SK-N-SH treated with all-trans-retinoic acid at 6 μM for 48 hours (cell line): Measurements from ENCODE around the gene VAV1.

ENCODE experiments used
- ATAC-seq: fragments of 200-7000 bp; cut with Tn5 transposase; 3 replicates; pipeline ENCODE4 v1.9.1; 2020; ENCODE audit warnings: mild to moderate bottlenecking, moderate library complexity
- ARNTL ChIP-seq: fragments of 450-650 bp; formaldehyde crosslinking; IDR thresholded peaks from 2 replicates; pipeline ENCODE4 v1.5.0; 2020; ENCODE audit warnings: low read depth, mild to moderate bottlenecking, moderate library complexity, borderline replicate concordance
- BACH2 ChIP-seq: fragments of 250-450 bp; sonication (Bioruptor Pico); IDR thresholded peaks from 2 replicates; pipeline ENCODE4 v1.9.0; 2021; ENCODE audit warnings: mild to moderate bottlenecking, borderline replicate concordance
- CSDC2 ChIP-seq: fragments of 250-450 bp; sonication (Bioruptor Pico); IDR thresholded peaks from 2 replicates; pipeline ENCODE4 v1.5.0; 2020; ENCODE audit warnings: mild to moderate bottlenecking, moderate library complexity
- ESRRG ChIP-seq: fragments of 250-450 bp; sonication (Bioruptor Pico); IDR thresholded peaks from 2 replicates; pipeline ENCODE4 v1.6.1; 2021; ENCODE audit warnings: mild to moderate bottlenecking
- ISL1 ChIP-seq: fragments of 250-450 bp; sonication (Bioruptor Pico); IDR thresholded peaks from 2 replicates; pipeline ENCODE4 v2.1.2; 2022; ENCODE audit warnings: mild to moderate bottlenecking, moderate library complexity
- OSR1 ChIP-seq: fragments of 250-450 bp; sonication (Bioruptor Pico); IDR thresholded peaks from 2 replicates; pipeline ENCODE4 v1.8.0; 2022; ENCODE audit warnings: moderate library complexity, mild to moderate bottlenecking, inconsistent platforms
- PPARA ChIP-seq: fragments of 250-450 bp; sonication (Bioruptor Pico); IDR thresholded peaks from 2 replicates; pipeline ENCODE4 v1.5.0; 2020; ENCODE audit warnings: mild to moderate bottlenecking, borderline replicate concordance
- RARB ChIP-seq: fragments of 250-450 bp; sonication (Bioruptor Pico); IDR thresholded peaks from 2 replicates; pipeline ENCODE4 v1.8.0; 2021; ENCODE audit warnings: mild to moderate bottlenecking, moderate library complexity
- TCF4 ChIP-seq: fragments of 250-450 bp; sonication (Bioruptor Pico); IDR thresholded peaks from 2 replicates; pipeline ENCODE4 v1.8.0; 2021; ENCODE audit warnings: mild to moderate bottlenecking, moderate library complexity, borderline replicate concordance
- TOX ChIP-seq: fragments of 250-450 bp; sonication (Bioruptor Pico); IDR thresholded peaks from 2 replicates; pipeline ENCODE4 v1.8.0; 2021; ENCODE audit warnings: mild to moderate bottlenecking, moderate library complexity, borderline replicate concordance
- ZFP30 ChIP-seq: fragments of 450-650 bp; formaldehyde crosslinking; IDR thresholded peaks from 2 replicates; pipeline ENCODE4 v1.5.0; 2022; ENCODE audit warnings: mild to moderate bottlenecking, moderate library complexity
- ZNF565 ChIP-seq: fragments of 450-650 bp; formaldehyde crosslinking; conservative IDR thresholded peaks from 2 replicates; pipeline ENCODE4 v1.5.0; 2020; ENCODE audit warnings: low read depth, mild to moderate bottlenecking, moderate library complexity
- ZNF70 ChIP-seq: fragments of 450-650 bp; formaldehyde crosslinking; IDR thresholded peaks from 2 replicates; pipeline ENCODE4 v1.5.0; 2020; ENCODE audit warnings: mild to moderate bottlenecking, moderate library complexity
- ZNF8 ChIP-seq: fragments of 450-650 bp; formaldehyde crosslinking; IDR thresholded peaks from 2 replicates; pipeline ENCODE4 v1.5.0; 2020; ENCODE audit warnings: mild to moderate bottlenecking, moderate library complexity
- TF ChIP-seq, protein P1 (sequence below): fragments of 250-450 bp; sonication (Bioruptor Pico); IDR thresholded peaks from 2 replicates; pipeline ENCODE4 v1.5.0; 2020; ENCODE audit warnings: mild to moderate bottlenecking, moderate library complexity
- TF ChIP-seq, protein P2 (sequence below): fragments of 250-450 bp; sonication (Bioruptor Pico); IDR thresholded peaks from 2 replicates; pipeline ENCODE4 v1.8.0; 2020; ENCODE audit warnings: mild to moderate bottlenecking, moderate library complexity, borderline replicate concordance
- TF ChIP-seq, protein P3 (sequence below): fragments of 250-450 bp; sonication (Bioruptor Pico); IDR thresholded peaks from 2 replicates; pipeline ENCODE4 v1.8.0; 2021; ENCODE audit warnings: low read depth, mild to moderate bottlenecking, moderate library complexity, borderline replicate concordance
- TF ChIP-seq, protein P4 (sequence below): fragments of 250-450 bp; sonication (Bioruptor Pico); IDR thresholded peaks from 2 replicates; pipeline ENCODE4 v1.5.1; 2021; ENCODE audit warnings: mild to moderate bottlenecking, moderate library complexity

VAV1 gene

DNA sequence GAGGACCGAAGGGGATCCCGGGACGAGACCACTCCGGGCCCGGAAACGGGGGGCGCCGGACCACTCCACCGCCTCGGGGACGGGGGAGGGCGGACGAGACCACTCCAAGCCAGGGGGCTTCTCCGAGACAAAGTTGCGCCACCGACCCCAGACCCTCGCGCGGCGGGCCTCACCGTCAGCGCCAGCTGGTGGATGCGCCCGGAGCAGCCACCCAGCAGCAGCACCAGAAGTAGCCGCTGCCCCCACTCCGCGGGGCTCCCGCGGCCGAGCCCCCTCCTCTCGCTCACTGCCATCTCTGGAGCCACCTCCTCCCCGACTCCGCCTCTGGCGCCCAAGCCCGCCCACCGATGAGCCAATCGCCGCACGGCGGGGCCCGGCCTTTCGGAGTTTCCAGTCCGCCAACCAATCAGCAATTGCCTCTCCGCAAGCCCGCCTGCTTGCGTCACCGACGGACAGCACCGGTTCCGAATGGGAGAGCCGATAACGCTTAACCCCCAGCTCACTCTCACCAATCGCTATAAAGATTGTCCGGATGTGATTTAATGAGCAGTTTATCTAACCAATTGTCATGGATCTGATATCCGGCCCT, 35.1 kb upstream of the VAV1 start, which contains the start of gene GPR108:
TSS of gene GPR108 (minus strand) at position 297 of the 589 bp plus-strand sequence. CDS start at position 293, 4 bp downstream.
- peak; percentile 83 for ATAC-seq
- TF ChIP-seq ZNF8 (CRISPR knock-in tag) (no peak), ISL1 (no peak), RARB (CRISPR knock-in tag) (no peak), CSDC2 (CRISPR knock-in tag) (no peak), ZNF565 (CRISPR knock-in tag) (no peak), ESRRG (CRISPR knock-in tag) (no peak), ARNTL (CRISPR knock-in tag) (no peak), OSR1 (CRISPR knock-in tag) (no peak)
- TF ChIP-seq, protein P1, sequence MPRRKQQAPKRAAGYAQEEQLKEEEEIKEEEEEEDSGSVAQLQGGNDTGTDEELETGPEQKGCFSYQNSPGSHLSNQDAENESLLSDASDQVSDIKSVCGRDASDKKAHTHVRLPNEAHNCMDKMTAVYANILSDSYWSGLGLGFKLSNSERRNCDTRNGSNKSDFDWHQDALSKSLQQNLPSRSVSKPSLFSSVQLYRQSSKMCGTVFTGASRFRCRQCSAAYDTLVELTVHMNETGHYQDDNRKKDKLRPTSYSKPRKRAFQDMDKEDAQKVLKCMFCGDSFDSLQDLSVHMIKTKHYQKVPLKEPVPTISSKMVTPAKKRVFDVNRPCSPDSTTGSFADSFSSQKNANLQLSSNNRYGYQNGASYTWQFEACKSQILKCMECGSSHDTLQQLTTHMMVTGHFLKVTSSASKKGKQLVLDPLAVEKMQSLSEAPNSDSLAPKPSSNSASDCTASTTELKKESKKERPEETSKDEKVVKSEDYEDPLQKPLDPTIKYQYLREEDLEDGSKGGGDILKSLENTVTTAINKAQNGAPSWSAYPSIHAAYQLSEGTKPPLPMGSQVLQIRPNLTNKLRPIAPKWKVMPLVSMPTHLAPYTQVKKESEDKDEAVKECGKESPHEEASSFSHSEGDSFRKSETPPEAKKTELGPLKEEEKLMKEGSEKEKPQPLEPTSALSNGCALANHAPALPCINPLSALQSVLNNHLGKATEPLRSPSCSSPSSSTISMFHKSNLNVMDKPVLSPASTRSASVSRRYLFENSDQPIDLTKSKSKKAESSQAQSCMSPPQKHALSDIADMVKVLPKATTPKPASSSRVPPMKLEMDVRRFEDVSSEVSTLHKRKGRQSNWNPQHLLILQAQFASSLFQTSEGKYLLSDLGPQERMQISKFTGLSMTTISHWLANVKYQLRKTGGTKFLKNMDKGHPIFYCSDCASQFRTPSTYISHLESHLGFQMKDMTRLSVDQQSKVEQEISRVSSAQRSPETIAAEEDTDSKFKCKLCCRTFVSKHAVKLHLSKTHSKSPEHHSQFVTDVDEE (CRISPR knock-in tag): no peak
- TF ChIP-seq, protein P2, sequence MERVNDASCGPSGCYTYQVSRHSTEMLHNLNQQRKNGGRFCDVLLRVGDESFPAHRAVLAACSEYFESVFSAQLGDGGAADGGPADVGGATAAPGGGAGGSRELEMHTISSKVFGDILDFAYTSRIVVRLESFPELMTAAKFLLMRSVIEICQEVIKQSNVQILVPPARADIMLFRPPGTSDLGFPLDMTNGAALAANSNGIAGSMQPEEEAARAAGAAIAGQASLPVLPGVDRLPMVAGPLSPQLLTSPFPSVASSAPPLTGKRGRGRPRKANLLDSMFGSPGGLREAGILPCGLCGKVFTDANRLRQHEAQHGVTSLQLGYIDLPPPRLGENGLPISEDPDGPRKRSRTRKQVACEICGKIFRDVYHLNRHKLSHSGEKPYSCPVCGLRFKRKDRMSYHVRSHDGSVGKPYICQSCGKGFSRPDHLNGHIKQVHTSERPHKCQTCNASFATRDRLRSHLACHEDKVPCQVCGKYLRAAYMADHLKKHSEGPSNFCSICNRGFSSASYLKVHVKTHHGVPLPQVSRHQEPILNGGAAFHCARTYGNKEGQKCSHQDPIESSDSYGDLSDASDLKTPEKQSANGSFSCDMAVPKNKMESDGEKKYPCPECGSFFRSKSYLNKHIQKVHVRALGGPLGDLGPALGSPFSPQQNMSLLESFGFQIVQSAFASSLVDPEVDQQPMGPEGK (CRISPR knock-in tag): no peak
- TF ChIP-seq, protein P3, sequence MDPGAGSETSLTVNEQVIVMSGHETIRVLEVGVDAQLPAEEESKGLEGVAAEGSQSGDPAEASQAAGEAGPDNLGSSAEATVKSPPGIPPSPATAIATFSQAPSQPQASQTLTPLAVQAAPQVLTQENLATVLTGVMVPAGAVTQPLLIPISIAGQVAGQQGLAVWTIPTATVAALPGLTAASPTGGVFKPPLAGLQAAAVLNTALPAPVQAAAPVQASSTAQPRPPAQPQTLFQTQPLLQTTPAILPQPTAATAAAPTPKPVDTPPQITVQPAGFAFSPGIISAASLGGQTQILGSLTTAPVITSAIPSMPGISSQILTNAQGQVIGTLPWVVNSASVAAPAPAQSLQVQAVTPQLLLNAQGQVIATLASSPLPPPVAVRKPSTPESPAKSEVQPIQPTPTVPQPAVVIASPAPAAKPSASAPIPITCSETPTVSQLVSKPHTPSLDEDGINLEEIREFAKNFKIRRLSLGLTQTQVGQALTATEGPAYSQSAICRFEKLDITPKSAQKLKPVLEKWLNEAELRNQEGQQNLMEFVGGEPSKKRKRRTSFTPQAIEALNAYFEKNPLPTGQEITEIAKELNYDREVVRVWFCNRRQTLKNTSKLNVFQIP: no peak
- TF ChIP-seq, all 23 proteins: peak for 0

DNA sequence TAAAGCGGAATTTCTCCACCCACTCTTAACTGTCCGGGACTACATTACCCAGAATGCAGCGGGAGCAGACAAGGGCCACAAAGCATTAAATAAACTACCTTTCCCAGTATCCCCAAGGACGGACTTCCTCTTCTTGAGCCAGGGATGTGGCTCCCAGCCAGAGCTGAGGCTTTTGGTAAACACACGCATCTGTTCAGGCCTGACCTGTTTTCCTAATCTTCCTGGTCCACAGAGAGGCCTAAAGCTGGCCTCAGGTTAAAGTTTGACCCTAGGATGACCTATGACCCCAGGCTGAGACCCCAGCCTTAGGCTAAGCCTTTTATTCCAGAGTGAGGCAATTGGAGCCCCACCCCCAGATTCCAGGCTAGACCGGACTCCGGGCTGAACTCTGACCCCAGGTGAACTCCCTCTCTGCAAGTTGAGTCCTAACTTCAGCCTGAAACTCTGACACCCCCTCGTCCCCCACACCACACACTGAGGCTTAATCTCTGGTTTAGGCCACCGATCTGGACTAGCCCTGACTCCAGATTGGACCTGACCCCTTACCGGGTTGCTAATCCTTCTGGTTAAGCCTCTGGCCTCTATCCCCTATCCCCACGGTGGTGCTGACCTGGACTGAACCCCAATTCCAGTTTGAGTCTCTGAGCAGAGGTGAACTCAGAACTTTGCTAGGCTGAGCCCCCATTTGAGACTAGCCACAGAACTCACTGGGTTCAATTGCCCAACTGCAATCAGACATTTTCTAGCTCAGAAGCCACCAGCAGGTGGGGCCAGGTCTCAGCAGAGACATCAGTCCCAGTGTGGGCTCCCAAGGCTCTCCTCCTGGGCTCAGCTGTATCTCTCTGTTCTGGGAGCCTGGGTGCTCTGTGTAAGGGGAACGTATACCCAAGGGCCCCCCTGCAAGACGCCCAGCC, 34.4 kb upstream of the VAV1 start:
- ATAC-seq: peak; percentile 50
- TF ChIP-seq ESRRG (CRISPR knock-in tag) (no peak), ZNF70 (CRISPR knock-in tag) (no peak), TOX (no peak), PPARA (CRISPR knock-in tag) (no peak), BACH2 (CRISPR knock-in tag) (no peak), RARB (CRISPR knock-in tag) (no peak), OSR1 (CRISPR knock-in tag) (no peak)
- TF ChIP-seq, protein P3: no peak

DNA sequence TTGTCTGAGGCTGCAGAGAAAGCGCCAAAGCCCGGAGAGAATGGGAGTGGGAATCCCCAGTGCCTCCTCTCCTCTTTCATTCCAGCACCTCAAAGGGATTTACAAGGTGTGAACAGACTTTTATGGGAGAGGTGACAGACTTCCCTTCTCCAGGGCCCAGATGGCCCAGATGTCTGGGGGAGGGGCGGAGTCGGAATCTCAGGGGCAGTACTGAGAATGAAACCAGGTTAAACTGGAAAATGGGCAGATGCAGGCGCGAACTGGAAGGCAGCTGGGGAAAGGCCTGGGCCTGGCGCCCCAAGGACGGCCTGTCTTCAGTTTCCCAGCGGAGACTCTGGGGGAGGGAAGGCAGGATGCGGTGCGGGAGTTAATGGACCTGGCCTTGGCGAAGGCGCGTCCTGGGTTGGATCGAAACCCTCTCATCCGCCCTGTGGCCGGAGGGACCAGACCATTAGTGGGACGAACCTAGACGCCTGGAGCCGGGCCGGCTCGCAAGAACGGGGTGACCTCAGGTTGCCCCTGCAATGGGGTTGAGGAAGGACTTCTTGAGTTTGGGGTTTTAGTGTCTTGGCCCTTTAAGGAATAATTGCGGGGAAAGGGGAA, 33.6 kb upstream of the VAV1 start:
- ATAC-seq: no peak
- TF ChIP-seq, protein P2 (CRISPR knock-in tag): no peak
- no peak for TF ChIP-seq ZFP30 (CRISPR knock-in tag)
- no peak for TF ChIP-seq TCF4 (CRISPR knock-in tag)
- no peak for TF ChIP-seq TOX
- TF ChIP-seq ESRRG (CRISPR knock-in tag): no peak
- TF ChIP-seq, protein P4, sequence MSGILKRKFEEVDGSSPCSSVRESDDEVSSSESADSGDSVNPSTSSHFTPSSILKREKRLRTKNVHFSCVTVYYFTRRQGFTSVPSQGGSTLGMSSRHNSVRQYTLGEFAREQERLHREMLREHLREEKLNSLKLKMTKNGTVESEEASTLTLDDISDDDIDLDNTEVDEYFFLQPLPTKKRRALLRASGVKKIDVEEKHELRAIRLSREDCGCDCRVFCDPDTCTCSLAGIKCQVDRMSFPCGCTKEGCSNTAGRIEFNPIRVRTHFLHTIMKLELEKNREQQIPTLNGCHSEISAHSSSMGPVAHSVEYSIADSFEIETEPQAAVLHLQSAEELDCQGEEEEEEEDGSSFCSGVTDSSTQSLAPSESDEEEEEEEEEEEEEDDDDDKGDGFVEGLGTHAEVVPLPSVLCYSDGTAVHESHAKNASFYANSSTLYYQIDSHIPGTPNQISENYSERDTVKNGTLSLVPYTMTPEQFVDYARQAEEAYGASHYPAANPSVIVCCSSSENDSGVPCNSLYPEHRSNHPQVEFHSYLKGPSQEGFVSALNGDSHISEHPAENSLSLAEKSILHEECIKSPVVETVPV (CRISPR knock-in tag): no peak
- TF ChIP-seq, protein P1 (CRISPR knock-in tag): no peak
- TF ChIP-seq ZNF8 (CRISPR knock-in tag): no peak
- no peak for TF ChIP-seq PPARA (CRISPR knock-in tag)
- TF ChIP-seq CSDC2 (CRISPR knock-in tag): no peak
- TF ChIP-seq OSR1 (CRISPR knock-in tag): no peak
- no peak for TF ChIP-seq ZNF70 (CRISPR knock-in tag)
- no peak for TF ChIP-seq ARNTL (CRISPR knock-in tag)
